Thyroid gland (tissue), 4 donors: Measurements from ENCODE around the gene GGNBP2.

Experiments used
- CTCF ChIP-seq, 6 experiments: fragments of 200-600 bp in 3 of 6; fragments of 450-650 bp in 3 of 6; sonication (generic) in 3 of 6; IDR thresholded peaks; one replicate each; pipeline ENCODE4 v1.5.1; 2016 to 2019; ENCODE audit warnings: antibody characterized with exemption in 6 of 6, mild to moderate bottlenecking in 2 of 6, inconsistent platforms in 1 of 6, moderate library complexity in 1 of 6
- POLR2A ChIP-seq, 2 donors: fragments of 450-650 bp; IDR thresholded peaks; one replicate each; pipeline ENCODE4 v1.6.1; 2017; ENCODE audit warnings: antibody characterized with exemption in 2 of 2, mild to moderate bottlenecking in 2 of 2, moderate library complexity in 1 of 2

GRCh38 chr17:36612323-36612722 is 67.6 kb downstream of the GGNBP2 start:
- TF ChIP-seq CTCF (IDR thresholded peaks at IDR 0.05) (no peak), POLR2A (IDR thresholded peaks at IDR 0.05) (no peak)
